Measurements from ENCODE around the gene CXCR6.

The CXCR6 gene

DNA sequence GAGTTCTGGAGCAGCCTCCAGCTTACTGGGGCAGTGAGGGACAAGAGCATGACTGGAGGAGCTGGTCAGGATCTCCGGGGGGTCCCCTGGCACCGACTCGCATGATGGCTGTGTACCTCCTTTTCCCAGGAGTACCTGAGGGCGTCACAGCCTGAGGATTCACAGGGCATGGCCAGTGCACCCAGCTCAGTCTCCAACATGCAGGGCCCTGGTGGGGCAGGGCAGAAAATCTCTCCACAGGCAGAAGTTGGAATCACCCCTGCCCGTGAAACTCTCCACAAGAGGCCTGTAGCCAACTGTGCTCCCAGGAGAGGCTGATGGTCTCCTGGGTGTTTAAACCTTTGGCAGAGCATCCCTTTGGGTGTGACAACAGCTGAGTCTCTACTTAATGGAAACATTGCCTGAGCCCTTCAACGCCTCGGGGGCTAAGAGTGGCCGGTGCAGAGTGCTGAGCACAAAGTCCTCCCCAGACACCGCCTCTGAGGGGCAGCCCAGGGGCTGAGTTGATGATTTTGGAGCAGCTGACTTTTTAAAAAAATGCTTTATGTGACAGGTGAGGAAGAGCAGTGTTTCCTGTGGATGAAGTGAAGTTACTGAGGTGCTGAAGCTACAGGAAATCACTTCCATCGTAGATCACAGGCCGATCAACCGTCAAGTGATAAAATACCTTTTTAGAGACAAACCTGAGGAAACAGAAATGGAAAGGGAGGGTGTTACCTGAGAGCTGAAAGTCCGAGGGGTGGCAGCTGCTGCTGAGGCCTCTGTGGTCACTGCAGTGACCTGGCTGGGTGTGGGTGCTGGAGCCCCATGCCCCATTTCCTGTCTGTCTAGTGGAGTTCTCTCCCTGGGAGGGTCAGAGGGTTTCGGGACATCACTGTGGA, 21.9 kb upstream of the CXCR6 start:
- DNase-seq (ENCODE audit: low read depth in 4 of 4, low spot score in 1 of 4) = no peak

GRCh38 chr3:45922039-45922326, 21.3 kb upstream of the CXCR6 start:
- no peak for DNase-seq (ENCODE audit: low read depth in 4 of 4, low spot score in 1 of 4)

DNA sequence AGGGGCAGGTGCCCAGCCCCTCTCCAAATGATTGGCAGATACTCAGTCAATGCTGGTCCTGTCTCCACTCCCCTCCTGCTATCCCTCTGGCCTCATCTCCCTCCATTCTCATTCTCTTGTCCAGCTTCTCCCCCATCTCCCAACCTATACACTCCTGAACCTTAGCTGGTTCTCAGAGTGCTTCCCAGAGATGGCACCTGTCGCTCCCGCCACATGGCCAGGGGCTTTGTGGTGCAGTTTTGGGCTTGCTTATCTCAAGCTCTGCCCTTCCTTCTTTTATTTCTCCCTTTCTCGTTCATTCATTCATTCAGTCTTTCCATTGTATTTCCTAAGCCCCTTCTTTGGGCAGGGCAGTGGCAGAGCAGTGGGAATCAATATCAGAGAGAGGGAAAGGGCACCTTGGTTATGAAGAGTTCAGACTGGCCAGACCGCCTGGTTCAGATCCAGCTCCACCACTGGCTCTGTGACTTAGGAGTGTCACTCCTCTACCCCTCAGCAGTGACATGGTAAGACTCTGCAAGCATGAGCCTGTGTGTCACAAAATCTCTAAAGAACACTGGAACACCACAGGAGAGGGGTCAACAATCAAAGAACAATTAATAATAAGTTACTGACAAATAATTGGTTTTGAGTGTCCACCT, 20.2 kb upstream of the CXCR6 start:
- DNase-seq (ENCODE audit: low read depth in 4 of 4, low spot score in 1 of 4) = no peak

GRCh38 chr3:45923755-45924154, 19.5 kb upstream of the CXCR6 start:
- no peak for DNase-seq (ENCODE audit: low read depth in 4 of 4, low spot score in 1 of 4)

- DNase-seq (ENCODE audit: low read depth in 4 of 4, low spot score in 1 of 4) = no peak
Observed at GRCh38 chr3:45927881-45928280, 15.4 kb upstream of the CXCR6 start.

DNA sequence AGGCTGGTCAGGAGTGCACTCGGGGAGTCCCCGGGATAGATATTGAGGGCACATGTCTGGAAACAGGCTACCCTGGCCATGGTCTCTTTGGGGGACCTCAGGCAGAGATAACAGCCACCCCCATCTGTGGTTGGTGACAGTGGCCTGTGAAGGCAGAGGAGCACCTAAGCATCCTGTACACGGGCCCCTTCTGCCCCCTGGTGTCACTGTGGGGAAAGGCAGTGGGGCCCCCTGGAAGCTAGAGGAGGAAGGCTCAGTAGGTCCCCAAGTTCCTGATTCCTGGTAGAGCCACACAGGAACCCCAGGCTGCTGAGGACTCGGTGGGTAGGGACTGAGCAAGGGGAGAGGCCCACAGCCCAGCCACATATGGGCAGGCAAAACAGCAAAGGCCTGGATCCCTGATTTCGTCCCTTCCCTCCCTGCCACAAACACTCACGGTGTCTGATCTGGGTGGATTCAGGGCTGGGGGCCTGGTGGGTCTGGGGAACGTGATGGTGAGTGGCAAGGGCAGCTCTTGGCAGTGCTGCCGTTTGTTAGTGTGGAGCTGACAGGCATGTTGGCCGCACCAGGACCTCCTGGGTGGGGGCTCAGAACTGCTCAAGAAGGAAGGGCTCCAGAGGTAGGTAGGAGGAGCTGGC, 14.1 kb upstream of the CXCR6 start:
- peak; percentile 30 to 49 (median 44) for DNase-seq (ENCODE audit: low read depth in 4 of 4, low spot score in 1 of 4)

GRCh38 chr3:45931496-45931895, 11.8 kb upstream of the CXCR6 start:
- DNase-seq (ENCODE audit: low read depth in 4 of 4, low spot score in 1 of 4) = no peak

DNA sequence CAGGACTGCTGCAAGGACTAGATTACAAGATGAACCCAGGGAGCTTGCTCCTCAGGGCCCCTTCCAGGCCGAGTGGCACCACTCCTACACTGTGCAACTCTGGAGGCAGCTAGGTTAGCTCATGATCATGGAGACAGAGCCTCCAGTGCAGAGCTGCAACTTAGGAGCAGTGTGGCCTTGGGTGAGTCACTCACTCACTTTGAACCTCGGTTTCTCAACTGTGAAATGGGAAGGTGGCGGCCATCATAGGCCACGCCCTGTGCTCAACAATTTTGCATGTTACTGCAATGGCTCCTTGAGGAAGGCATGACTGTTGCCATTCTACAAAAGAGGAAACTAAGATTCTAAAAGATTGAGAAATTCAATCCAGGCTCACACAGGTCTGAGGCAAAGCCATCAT, 11.2 kb upstream of the CXCR6 start:
- DNase-seq (ENCODE audit: low read depth in 4 of 4, low spot score in 1 of 4) = no peak

DNA sequence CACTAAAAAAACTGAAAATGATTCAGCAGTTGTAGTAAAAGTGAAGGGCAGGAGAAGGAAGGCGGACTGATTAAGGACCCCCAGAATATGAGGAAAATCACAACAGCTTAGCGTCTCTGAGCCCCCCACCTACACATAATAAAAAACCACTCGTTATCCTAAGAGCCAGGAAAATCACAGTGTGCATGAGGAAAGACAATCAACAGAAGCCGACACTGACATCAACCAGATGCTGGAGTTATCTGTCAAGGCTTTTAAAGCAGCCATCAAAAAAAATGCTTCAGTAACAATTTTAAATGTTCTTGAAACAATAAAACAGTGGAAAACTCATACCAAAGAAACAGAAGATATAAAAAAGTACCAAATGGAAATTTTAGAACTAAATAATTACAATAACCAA, 9.7 kb upstream of the CXCR6 start:
- DNase-seq (ENCODE audit: low read depth in 4 of 4, low spot score in 1 of 4) = no peak

DNA sequence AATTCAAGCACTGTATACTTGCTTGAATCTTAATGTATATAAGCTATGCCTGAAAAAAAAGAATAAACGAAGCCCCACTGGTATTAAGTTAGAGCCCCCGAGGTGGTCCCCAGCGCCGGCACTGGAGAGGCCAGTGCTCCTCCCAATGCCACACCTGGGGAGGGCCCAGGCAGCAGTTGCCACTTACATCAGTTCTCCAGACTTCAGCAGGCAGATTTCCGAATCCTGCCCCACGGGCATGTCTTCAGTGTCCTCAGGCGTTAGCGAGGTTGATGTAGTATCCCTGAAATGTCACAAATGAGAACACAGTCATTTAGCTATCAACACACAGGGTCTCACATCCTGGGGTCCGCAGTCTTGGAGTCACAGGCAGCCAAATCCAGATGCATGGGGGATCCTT, 7.0 kb upstream of the CXCR6 start:
- no peak for DNase-seq (ENCODE audit: low read depth in 4 of 4, low spot score in 1 of 4)

DNA sequence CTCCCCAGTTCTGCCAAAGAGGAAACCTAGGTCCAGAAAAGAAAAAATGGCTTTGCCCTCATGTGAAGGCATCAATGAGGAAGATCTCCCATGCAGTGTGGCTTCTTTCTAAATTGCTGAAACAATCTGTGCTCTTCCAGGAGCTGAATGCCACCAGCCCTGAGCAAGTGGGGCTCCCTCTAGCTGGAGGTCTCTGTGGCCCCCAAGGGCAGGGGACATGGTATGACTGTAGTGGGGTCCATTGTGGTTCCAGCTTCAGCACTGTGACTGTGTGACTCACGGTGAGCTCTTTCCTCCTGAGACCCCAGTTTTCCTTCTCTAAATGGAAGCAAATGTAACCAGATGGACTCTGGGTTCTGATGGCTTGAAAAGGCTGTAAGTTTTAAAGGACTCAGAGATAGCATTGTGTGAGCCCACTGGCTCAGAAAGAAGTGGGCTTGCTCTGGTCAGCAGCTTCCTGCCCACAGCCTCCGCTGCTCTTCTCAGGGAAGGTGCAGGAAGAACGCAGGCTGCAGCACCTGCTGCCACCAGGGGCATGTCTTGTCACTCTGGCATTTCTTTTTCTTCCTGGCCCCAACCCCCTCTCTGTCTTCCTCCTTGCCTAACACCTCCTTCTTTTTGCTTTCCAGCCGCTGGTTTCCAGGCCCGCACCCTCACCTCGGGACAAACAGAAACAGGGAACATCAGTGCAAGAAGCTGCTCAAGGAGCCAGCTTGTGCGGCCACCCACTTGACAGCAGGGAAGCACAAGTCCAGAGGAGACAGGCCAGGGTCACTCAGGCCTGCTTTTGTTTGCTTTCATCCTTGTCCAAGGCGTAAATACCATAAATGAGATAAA, 5.8 kb upstream of the CXCR6 start:
- DNase-seq (ENCODE audit: low read depth in 4 of 4, low spot score in 1 of 4) = no peak

DNA sequence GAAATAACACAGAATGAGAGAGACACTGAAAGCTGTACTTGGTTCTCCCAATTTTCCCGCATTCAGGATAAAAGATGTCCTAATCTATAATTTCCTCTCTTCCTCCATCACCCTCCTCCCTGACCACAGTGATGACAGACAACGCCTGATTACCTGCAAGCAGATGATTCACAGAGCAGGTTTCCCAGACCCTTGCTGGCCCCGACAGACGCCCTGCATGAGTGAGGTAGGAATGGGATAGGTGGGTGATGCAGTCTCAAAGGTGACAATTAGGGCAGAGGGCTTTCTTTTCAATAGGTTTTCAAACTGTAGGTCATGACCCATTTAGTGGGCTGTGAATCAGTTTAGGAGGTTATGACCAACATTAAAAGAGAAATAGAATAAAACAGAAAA, 5.2 kb upstream of the CXCR6 start:
- DNase-seq (ENCODE audit: low read depth in 4 of 4, low spot score in 1 of 4) = no peak

GRCh38 chr3:45938864-45939263, 4.4 kb upstream of the CXCR6 start:
- DNase-seq (ENCODE audit: low read depth in 4 of 4, low spot score in 1 of 4) = peak; percentile 67 to 88 (median 79)

- no peak for DNase-seq (ENCODE audit: low read depth in 4 of 4, low spot score in 1 of 4)
Observed at GRCh38 chr3:45939341-45939771, 3.9 kb upstream of the CXCR6 start.

DNA sequence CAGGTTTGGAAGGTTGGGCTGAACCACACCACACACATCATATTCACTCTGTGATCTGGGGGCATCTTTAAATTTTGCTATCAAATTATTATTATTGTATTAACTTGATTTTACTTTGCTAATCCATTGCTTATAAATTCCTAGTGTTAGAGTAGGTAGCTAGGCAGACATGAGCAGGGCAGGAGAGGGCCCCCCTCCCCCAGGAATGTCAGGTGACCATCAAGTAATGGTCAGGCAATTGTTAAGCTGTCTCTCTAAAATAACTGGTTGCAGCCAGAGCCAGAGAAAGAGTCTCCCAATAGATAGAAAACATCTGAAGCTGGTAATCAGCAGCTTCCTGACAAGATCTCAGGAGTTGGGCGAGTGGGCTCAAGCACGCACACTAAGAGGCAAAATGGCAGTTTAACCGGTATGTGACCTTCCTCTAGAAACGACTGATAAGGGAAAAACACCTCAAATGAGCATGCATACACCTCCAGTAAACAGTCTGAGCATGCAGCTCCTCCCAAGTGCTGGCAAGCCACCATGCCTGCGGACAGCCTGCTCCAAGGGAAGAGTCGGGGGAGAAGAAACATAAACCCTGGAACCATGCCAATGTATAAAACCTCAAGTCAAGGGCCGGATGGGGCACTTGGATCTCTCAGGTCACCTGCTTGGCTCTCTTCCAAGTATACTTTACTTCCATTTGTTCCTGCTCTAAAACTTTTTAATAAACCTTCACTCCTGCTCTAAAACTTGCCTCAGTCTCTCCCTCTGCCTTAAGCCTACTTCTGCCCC, 3.1 kb upstream of the CXCR6 start:
- DNase-seq (ENCODE audit: low read depth in 4 of 4, low spot score in 1 of 4) = no peak

GRCh38 chr3:45940781-45941365, 2.4 kb upstream of the CXCR6 start:
- DNase-seq (ENCODE audit: low read depth in 4 of 4, low spot score in 1 of 4) = no peak

DNA sequence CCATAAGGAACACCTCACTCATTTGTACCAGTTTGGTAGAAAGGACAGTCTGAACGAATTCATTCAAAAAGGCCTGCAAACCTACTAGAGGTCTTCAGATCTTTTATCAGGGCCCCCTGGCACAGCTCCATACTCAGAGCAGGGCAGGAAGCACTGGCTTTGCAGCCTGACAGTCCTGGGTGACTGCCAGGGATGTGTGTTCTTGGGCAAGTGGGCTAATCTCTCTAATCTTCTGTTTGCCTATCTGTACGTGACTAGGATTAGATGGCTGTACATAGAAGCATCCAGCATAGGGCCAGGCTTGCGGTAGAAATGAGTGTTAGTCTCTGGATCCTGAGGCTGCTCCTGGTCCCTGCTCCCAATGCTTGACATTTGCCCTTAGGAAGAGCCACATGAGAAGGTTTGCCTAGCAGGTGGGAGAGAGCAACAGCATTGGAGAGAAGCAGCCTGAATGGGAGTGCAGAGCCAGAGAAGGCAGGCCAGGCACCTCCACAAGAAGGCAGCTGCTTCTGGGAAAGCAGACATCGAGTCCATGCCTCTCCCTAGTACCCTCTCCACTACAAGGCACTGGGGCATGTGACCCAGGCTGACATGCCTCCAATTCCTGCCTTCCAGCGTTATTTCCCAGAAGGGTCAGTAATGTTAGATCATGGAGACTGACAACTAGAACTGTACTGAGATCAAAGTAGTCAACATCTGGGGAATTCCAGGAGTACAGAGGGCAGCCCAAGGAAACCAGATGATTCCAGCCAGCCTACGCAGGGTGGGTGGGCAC, 1.0 kb upstream of the CXCR6 start:
- no peak for DNase-seq (ENCODE audit: low read depth in 4 of 4, low spot score in 1 of 4)

DNA sequence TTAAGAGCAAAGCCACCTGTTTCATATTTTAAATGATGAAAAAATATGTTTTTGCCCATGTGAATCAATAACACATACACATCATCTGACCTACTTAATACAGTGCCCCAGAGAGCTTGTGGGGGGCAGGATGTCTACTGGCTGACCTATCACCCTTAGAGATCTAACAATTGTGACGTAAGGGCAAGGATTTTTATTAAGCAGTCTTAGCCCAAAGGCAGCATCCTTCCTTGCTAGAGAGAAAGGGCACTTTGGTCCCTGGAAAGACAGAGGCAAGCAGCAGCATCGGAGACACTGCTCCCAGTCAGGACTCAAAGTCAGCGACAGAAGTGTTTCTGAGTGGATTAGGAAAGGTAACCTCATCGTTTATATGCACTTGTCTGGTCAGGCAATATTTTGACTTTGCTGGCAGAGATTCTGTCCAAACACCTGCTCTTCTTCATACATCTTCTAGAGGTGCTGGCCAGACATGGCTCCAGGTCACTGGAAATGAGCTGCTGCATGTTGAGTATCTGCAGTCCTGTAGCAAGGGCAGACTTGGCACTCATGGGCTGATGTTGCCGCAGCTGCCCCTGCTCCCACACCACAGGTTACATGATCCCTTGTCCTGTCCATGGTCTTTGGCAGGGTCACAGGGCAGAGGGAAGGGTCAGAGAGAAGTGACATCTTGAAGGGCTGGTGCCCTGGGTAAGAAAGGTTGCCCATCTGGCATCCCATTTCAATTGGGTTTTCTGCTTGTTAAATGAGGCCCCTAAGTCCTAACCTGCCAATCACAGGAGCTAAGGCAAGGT, 1.8 kb downstream of the CXCR6 start:
- DNase-seq (ENCODE audit: low read depth in 4 of 4, low spot score in 1 of 4) = no peak

- no peak for DNase-seq (ENCODE audit: low read depth in 4 of 4, low spot score in 1 of 4)
Observed at GRCh38 chr3:45946307-45946706, 3.0 kb downstream of the CXCR6 start.

Data from stimulated activated CD4-positive, alpha-beta T cell treated with anti-CD3 and anti-CD28 coated beads, Interleukin-1b, Interleukin-23, amount 100 ng/mL, for 24 hours (primary cell).